Loucy (cell line): Measurements from ENCODE around the gene MOGAT2.

Experiments
- H2AFZ ChIP-seq: fragments of 200-600 bp; sonication (generic); 2 replicates; pipeline ENCODE4 v1.6.0; 2016; ENCODE audit warnings: antibody characterized with exemption, mild to moderate bottlenecking, low read length, moderate library complexity
- H3F3A ChIP-seq: fragments of 200-600 bp; 2 replicates; pipeline ENCODE4 v1.6.0; 2016; ENCODE audit warnings: antibody characterized with exemption, low read depth, mild to moderate bottlenecking
- H3K27me3 ChIP-seq: fragments of 200-600 bp; sonication (generic); 2 replicates; pipeline ENCODE4 v1.6.1; 2014; ENCODE audit warnings: low read length, mild to moderate bottlenecking; ENCODE audit not compliant: insufficient read depth, poor library complexity, severe bottlenecking
- H3K36me3 ChIP-seq: fragments of 200-600 bp; sonication (generic); 2 replicates; pipeline ENCODE4 v1.6.1; 2016; ENCODE audit warnings: low read length; ENCODE audit not compliant: insufficient read depth
- H3K4me1 ChIP-seq: fragments of 200-600 bp; sonication (generic); 2 replicates; pipeline ENCODE4 v1.5.1; 2014; ENCODE audit warnings: low read length, mild to moderate bottlenecking; ENCODE audit not compliant: insufficient read depth, poor library complexity, severe bottlenecking
- H3K4me2 ChIP-seq: fragments of 200-600 bp; sonication (generic); 2 replicates; pipeline ENCODE4 v1.6.0; 2014; ENCODE audit warnings: antibody characterized with exemption, low read length, low read depth, mild to moderate bottlenecking; ENCODE audit not compliant: poor library complexity, severe bottlenecking
- H3K4me3 ChIP-seq: fragments of 200-600 bp; sonication (generic); 2 replicates; pipeline ENCODE4 v1.5.1; 2014; ENCODE audit warnings: low read length, mild to moderate bottlenecking, mixed read lengths; ENCODE audit not compliant: poor library complexity, severe bottlenecking
- H3K79me2 ChIP-seq: fragments of 200-600 bp; sonication (generic); 2 replicates; pipeline ENCODE4 v1.6.1; 2014; ENCODE audit warnings: low read length; ENCODE audit not compliant: insufficient read depth
- H3K9ac ChIP-seq: fragments of 200-600 bp; sonication (generic); 2 replicates; pipeline ENCODE4 v1.6.0; 2014; ENCODE audit warnings: mild to moderate bottlenecking, low read depth, low read length, moderate library complexity; ENCODE audit not compliant: poor library complexity, severe bottlenecking
- H3K9me2 ChIP-seq: fragments of 200-600 bp; sonication (generic); replicated peaks from 2 replicates; pipeline ENCODE4 v1.6.1; 2016; ENCODE audit warnings: low read depth, low read length, mixed read lengths
- H3K9me3 ChIP-seq: fragments of 200-600 bp; sonication (generic); 2 replicates; pipeline ENCODE4 v1.6.1; 2014; ENCODE audit warnings: mild to moderate bottlenecking, antibody characterized with exemption, low read length, low read depth; ENCODE audit not compliant: insufficient read depth
- H4K20me1 ChIP-seq: fragments of 200-600 bp; sonication (generic); 2 replicates; pipeline ENCODE4 v1.6.0; 2014; ENCODE audit warnings: antibody characterized with exemption, low read length, mild to moderate bottlenecking; ENCODE audit not compliant: insufficient read depth, poor library complexity, severe bottlenecking
- CTCF ChIP-seq: fragments of 200-600 bp; sonication (generic); conservative IDR thresholded peaks from 2 replicates; pipeline ENCODE4 v1.5.1; 2014; ENCODE audit warnings: mild to moderate bottlenecking, antibody characterized with exemption, low read length
- EZH2phosphoT487 ChIP-seq: fragments of 200-600 bp; IDR thresholded peaks from 2 replicates; pipeline ENCODE4 v1.6.1; 2018; ENCODE audit warnings: antibody characterized with exemption, mild to moderate bottlenecking, moderate library complexity, borderline replicate concordance

MOGAT2 gene

GRCh38 chr11:75768909-75769771, 51.5 kb downstream of the MOGAT2 start:
- no peaks in the 10 kb centered on the region for H3K79me2 ChIP-seq
- H4K20me1 ChIP-seq, result no peaks in the 10 kb centered on the region
- H3K4me2 ChIP-seq, result peak overlapping the region; percentile 73
- peak overlapping the region; percentile 95 for H2AFZ ChIP-seq
- H3K9ac ChIP-seq, result peak overlapping the region; percentile 66
- H3K4me1 ChIP-seq, result peaks cover 26% of the 10 kb centered on the region
- no peak for TF ChIP-seq CTCF
- TF ChIP-seq EZH2phosphoT487, result no peak
- no peaks in the 10 kb centered on the region for H3F3A ChIP-seq
- peak overlapping the region; percentile 71 for H3K4me3 ChIP-seq
- no peaks in the 10 kb centered on the region for H3K9me3 ChIP-seq
- H3K9me2 ChIP-seq, result no peaks in the 10 kb centered on the region
- no peaks in the 10 kb centered on the region for H3K27me3 ChIP-seq
- no peaks in the 10 kb centered on the region for H3K36me3 ChIP-seq

GRCh38 chr11:75770102-75770501, 52.5 kb downstream of the MOGAT2 start:
- H3K4me1 ChIP-seq, result peaks cover 26% of the 10 kb centered on the region
- no peaks in the 10 kb centered on the region for H3K27me3 ChIP-seq
- H4K20me1 ChIP-seq, result no peaks in the 10 kb centered on the region
- H2AFZ ChIP-seq, result no peak overlapping the region
- H3K9me3 ChIP-seq, result no peaks in the 10 kb centered on the region
- no peaks in the 10 kb centered on the region for H3K9me2 ChIP-seq
- H3K4me2 ChIP-seq, result peak overlapping the region; percentile 73
- TF ChIP-seq CTCF (no peak), EZH2phosphoT487 (no peak)
- no peaks in the 10 kb centered on the region for H3K36me3 ChIP-seq
- H3K9ac ChIP-seq, result no peak overlapping the region
- no peak overlapping the region for H3K4me3 ChIP-seq
- no peaks in the 10 kb centered on the region for H3F3A ChIP-seq
- no peaks in the 10 kb centered on the region for H3K79me2 ChIP-seq

GRCh38 chr11:75771646-75772410, 54.2 kb downstream of the MOGAT2 start:
- Histone ChIP-seq H3K9ac (no peak overlapping the region), H3K79me2 (no peaks in the 10 kb centered on the region), H3K4me2 (no peak overlapping the region), H3K9me2 (no peaks in the 10 kb centered on the region), H2AFZ (no peak overlapping the region), H3K27me3 (no peaks in the 10 kb centered on the region), H4K20me1 (no peaks in the 10 kb centered on the region), H3K9me3 (no peaks in the 10 kb centered on the region), H3K4me3 (no peak overlapping the region), H3F3A (no peaks in the 10 kb centered on the region), H3K4me1 (peaks cover 26% of the 10 kb centered on the region), H3K36me3 (no peaks in the 10 kb centered on the region)
- TF ChIP-seq EZH2phosphoT487, result no peak
- no peak for TF ChIP-seq CTCF
